Vagina (tissue), 2 donors: ENCODE results near the gene FBRSL1.
"Not testable (repeated sequence)": the region's sequence is repeated elsewhere in the genome, so short reads cannot be mapped to it uniquely, and the experiment has no call there.

Experiments
- POLR2A ChIP-seq, 2 donors: fragments of 450-650 bp; IDR thresholded peaks; one replicate each; pipeline ENCODE4 v1.6.1; 2017; ENCODE audit warnings: antibody characterized with exemption in 2 of 2, mild to moderate bottlenecking in 2 of 2, moderate library complexity in 2 of 2
- TF ChIP-seq, protein P1 (sequence below), 3 experiments: fragments of 450-650 bp in 2 of 3; fragments of 200-600 bp in 1 of 3; sonication (generic) in 1 of 3; IDR thresholded peaks; one replicate each; pipeline ENCODE4 v1.5.1; 2017 to 2019; ENCODE audit warnings: antibody characterized with exemption in 3 of 3, mild to moderate bottlenecking in 2 of 3, moderate library complexity in 2 of 3

DNA sequence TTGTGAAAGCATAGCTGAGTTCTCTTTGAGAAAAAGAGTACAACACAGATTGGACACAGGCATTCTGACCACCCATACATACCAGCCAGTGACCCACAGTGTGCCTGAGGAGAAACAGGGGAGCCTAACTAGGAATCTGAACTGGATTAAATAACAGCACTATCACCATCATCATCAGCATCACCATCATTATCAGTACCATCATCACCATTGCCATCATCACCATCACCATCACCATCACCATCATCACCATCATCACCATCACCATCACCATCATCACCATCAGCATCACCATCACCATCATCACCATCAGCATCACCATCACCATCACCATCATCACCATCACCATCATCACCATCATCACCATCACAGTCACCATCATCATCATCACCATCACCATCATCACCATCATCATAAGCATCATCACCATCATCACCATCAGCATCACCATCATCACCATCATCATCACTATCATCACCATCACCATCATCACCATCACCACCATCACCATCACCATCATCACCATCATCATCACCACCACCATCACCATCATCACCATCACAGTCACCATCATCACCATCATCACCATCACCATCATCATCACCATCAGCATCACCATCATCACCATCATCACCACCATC lies 26.5 kb upstream of the FBRSL1 start:
- TF ChIP-seq, protein P1, sequence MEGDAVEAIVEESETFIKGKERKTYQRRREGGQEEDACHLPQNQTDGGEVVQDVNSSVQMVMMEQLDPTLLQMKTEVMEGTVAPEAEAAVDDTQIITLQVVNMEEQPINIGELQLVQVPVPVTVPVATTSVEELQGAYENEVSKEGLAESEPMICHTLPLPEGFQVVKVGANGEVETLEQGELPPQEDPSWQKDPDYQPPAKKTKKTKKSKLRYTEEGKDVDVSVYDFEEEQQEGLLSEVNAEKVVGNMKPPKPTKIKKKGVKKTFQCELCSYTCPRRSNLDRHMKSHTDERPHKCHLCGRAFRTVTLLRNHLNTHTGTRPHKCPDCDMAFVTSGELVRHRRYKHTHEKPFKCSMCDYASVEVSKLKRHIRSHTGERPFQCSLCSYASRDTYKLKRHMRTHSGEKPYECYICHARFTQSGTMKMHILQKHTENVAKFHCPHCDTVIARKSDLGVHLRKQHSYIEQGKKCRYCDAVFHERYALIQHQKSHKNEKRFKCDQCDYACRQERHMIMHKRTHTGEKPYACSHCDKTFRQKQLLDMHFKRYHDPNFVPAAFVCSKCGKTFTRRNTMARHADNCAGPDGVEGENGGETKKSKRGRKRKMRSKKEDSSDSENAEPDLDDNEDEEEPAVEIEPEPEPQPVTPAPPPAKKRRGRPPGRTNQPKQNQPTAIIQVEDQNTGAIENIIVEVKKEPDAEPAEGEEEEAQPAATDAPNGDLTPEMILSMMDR (IDR thresholded peaks at IDR 0.05), result not testable (repeated sequence)
- TF ChIP-seq POLR2A (IDR thresholded peaks at IDR 0.05), result not testable (repeated sequence)
